GM18909 (cell line): Measurements from ENCODE around the gene FAM13A.

Experiments
- ATAC-seq: cut with Tn5 transposase; IDR thresholded peaks from one replicate; pipeline ENCODE4 v1.9.1; 2021; ENCODE audit warnings: mild to moderate bottlenecking; ENCODE audit not compliant: unreplicated experiment, poor library complexity

The FAM13A gene

DNA sequence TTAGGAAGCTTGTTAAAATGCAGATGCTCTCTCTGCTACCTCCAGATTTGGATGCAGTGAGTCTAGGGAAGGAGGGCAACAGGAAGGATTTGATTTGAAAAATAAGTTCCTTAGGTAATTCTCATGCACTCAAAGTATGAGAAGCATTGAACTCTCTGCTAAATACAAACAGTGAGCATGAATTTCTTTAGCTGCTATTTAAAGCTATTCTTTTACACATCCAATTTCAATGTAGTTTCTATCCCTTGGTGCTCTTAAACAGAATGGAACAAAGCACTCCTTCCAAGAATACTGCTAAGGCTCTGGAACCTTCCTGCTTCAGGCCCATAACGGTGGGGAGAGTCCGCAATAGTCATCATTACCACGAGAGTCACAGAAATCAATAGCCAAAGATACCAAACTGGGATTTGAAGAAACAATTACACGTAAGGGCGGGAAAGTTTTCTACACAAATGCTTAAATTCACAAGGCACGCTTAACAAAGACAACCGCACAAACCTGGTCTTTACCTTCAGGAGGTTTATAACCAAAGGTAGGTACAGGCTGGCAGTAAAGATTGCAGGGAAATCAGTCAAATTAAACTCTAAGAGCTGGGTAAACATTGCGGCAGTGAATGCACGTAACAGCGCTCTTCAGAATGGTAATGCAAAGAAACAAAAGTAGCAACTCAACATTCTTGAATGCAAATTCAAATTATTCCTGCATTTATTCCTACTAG is 236.1 kb downstream of the FAM13A start:
- ATAC-seq, result no peak

DNA sequence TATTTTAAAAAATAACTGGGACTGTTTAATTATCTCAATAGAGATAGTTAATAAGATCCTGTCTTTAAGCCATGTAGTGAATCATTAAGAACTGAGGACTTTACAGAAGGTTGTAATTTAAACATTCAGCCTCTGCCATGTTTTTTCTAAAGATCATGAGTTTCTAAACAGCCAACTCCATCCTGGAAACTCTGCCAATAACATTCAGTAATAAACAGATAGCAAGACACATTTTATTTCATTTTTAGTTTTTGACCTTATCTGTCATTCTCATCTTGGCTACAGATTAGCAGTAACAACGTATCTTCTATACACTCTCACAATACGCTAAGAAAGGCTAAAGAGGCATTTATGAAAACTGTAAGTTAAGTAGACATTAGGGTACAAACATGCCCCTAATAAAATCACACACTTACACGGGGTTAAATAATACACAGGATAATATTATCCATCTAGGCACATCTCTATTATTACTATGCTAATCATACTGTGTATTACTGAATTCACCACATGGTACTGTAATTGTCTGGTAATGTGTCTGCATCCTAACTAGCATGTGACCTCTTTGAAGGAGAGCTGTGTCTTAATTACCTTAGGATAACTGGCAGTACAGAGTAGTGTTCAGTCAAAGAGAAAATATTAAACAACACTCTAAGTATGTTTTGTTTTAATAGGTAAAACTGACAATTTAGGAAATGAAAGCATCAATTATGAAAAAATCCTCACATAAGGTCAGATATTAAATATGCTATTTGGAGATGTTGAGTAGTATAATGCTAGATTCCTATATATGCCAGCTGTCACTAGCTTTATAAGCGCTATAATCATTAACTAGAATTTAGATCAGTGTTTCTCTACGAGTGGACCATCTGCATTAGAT is 236.9 kb downstream of the FAM13A start:
- no peak for ATAC-seq

DNA sequence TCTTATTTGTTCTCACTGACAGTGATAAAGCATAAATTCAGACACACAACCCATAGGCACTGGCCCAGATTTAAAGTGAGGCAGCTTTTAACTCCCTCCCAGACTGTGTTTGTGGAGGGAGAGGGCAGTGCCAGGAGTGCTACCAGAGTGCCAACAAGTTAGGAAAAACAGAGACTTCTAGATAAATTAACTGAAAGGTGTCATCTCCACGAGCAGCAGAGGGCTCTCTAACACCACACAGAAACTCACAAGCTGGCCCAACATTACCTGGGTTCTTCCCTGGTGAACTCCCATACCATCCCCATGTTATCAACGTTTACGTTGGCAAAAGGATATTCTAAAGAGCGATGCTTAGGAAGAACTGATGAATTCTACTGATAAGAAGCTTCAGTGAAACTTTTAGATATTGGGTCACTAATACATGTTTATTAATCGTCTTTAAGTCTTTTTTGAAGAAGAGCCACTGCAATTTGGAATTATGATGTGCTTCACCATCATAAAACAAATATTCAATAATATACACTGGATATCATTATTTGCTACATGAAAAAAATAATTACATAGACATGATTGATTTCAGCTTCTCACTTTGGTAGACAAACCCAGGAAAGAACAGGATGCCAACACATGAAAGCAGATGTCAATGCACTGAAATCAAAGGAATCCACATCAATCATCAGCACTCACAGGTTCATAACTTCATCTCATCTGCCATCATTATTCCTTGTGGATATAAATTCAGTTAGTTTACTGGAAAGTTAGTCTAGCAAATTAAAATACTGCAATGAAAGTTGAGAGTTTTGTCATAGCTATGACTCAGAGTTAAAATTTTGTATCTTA is 238.1 kb downstream of the FAM13A start:
- ATAC-seq, result peak; percentile 28

- no peak for ATAC-seq
Measured at GRCh38 chr4:88817740-88818139, 239.2 kb downstream of the FAM13A start.

DNA sequence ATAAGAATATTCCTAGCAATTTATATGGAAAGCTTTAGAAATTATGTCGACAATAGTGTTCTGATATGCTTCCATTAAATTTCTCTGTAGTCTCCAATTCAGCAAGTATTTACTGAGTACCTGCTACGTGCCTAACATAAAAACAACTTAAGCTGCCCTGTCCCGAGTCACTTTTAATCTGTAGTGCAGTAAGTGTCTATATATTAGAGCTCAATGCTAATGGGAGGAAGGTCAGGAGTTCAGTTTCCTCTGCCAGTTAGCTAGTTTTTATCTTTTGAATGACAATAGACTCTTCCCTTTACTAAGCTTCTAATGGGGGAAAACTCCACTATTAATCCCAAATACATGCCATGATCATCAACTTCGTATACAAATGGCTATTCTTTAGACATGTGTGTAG is 240.6 kb downstream of the FAM13A start:
- no peak for ATAC-seq

GRCh38 chr4:88814043-88814617 is 242.9 kb downstream of the FAM13A start:
- no peak for ATAC-seq

DNA sequence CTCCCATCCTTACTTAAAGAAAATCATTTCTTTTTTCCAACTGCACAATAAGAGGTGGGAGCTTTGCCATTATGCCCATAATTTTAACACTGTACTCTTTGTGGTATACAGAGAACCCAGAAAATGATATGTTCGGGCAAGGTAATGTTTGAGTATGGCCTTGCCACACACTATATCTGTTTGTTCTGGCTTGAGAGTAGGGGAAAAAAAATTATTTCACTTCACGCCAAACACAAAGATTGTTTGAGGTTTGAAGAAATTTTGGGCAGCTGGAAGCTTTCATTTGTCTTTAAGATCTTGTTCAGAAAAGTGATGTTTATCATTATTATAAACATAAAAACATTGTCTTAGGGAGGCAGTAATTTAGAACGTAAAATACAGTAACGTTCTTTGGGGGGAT is 244.0 kb downstream of the FAM13A start:
- ATAC-seq, result no peak

GRCh38 chr4:88812420-88812819 is 244.6 kb downstream of the FAM13A start:
- ATAC-seq, result no peak

DNA sequence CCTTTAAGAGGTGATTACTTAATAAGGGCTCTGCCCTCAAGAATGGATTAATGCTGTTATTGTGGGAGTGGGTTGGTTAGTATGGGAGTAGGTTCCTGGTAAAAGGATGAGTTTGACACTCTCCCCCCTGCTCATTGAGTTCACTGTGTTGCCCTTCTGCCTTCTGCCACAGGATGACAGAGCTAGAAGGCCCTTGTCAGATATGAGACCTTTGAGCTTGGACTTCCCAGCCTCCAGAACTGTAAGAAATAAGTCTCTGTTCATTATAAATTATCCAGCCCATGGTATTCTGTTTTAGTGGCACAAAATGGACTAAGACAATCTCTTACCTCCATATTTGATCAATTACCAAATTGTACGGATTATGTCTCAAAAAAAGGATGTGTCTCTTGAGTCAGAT is 245.1 kb downstream of the FAM13A start:
- ATAC-seq, result no peak

GRCh38 chr4:88810325-88810724 is 246.7 kb downstream of the FAM13A start:
- ATAC-seq, result no peak

- ATAC-seq, result no peak
Measured at GRCh38 chr4:88809576-88810219, 247.3 kb downstream of the FAM13A start.

DNA sequence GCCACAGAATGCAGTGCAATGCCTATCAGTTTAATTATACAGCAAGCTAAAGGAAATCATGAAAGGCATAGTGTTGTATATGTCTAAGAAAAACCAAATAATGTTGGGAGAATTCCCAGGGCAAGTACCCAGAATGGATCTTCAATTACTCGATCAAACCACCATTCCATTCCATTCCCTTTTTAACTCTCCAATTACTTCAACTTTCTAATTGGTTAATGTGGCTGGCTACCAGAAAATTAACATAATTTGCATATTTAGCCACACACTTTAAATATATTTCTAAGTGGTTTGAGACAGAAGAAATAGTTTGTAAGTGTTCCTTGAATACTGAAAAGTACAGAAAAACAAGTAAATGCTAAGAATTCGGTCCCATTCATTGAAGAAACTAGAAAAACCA is 247.9 kb downstream of the FAM13A start:
- ATAC-seq, result no peak

- no peak for ATAC-seq
Measured at GRCh38 chr4:88807499-88807898, 249.5 kb downstream of the FAM13A start.

DNA sequence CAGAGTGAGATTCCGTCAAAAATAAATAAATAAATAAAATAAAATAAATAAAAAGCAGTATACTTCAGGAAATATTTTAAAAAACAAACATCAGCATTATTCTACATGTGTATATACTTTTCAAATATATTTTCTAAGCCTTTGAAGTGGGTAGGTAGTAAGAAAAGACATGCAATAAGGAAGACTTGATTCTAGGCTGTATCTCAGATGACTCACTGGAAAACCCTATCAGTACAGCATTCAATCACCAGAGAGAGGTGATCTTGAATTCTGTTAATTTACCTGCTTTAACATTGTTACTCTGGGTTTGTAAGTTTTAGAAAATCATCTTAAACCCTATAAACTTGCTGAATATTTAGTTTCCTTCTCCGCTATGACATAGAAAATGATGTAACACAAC is 252.8 kb downstream of the FAM13A start:
- no peak for ATAC-seq

GRCh38 chr4:88803600-88804096 is 253.3 kb downstream of the FAM13A start:
- ATAC-seq, result peak; percentile 85

DNA sequence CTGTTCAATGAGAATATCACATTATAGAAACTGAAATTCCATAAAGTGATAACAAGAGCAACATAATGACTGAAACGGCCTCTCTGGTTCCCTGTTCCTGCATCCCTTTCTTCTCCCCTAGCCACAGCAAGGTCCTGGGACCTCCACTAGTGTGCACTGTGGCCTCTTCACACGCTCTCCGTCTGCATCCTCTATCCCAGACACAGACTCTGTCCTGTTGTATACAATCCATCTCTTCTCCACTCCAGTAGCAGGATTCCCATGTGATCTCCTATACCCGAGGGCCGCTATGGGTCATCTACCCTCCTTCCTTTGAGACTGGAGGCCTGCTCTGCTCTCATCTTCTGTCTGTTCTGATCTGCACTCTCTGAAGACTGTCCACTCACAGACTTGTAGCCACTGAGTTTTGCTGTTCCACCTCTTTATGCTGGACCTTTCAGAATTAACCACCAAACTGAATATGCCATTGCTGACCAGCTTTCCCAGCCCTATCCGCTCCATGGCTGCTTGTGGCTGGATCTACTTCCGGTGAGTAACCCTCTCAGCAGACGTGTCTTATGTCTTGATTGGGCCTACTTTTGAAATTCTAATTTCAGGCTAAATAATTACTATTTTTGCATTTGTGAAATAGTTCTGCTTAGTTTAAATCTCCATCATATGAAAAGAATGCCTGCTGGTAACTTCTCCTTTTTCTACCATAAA is 254.2 kb downstream of the FAM13A start:
- no peak for ATAC-seq

- no peak for ATAC-seq
Measured at GRCh38 chr4:88802138-88802537, 254.8 kb downstream of the FAM13A start.

DNA sequence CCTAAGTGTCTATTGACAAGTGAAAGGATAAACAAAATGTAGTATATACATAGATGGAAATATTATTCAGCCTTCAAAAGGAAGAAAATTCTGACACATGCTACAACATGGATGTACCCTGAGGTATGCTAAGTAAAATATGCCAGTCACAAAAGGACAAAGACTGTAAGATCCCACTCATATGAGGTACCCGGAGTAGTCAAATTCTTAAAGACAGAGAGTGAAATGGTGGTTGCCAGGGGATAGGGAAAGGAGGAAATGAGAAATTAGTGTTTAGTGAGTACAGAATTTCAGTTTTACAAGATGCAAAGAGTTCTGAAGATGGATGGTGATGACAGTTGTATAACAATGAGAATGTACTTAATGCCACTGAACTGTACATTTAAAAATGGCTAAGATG is 257.1 kb downstream of the FAM13A start:
- ATAC-seq, result no peak

- ATAC-seq, result no peak
Measured at GRCh38 chr4:88797725-88798124, 259.3 kb downstream of the FAM13A start.
